Adrenal gland (tissue), 12 donors: ENCODE measurements around the gene TCERG1L. TPM values are rescaled to one million over a fixed set of nuclear protein-coding genes. Genes with fewer than 3 reads are reported as not detected.

Experiments used
- DNase-seq, 7 donors: peaks; one replicate each; pipeline ENCODE4 v3.0.0-alpha.2; 2019 to 2020
- H3K27ac ChIP-seq, 5 donors: fragments of 200-600 bp; sonication (generic) in 4 of 5; 1 replicate in 3 of 5; 2 replicates in 2 of 5; pipeline versions ENCODE4 v1.5.1 to v1.8.0; 2016 to 2020; ENCODE audit warnings: mild to moderate bottlenecking in 1 of 5
- H3K27me3 ChIP-seq: fragments of 200-600 bp; 2 replicates; pipeline ENCODE4 v1.8.0; 2021
- H3K36me3 ChIP-seq, 2 donors: fragments of 200-600 bp; replicated peaks in 1 of 2; 1 replicate in 1 of 2; 2 replicates in 1 of 2; pipeline versions ENCODE4 v1.5.1 to v1.8.0; 2018 to 2022
- H3K4me1 ChIP-seq, 2 donors: fragments of 200-600 bp; replicated peaks in 1 of 2; 1 replicate in 1 of 2; 2 replicates in 1 of 2; pipeline versions ENCODE4 v1.5.1 to v1.8.0; 2018 to 2021
- H3K4me3 ChIP-seq, 4 donors: fragments of 200-600 bp; sonication (generic) in 3 of 4; one replicate each; pipeline ENCODE4 v1.5.1; 2016 to 2018
- H3K9me3 ChIP-seq, 3 donors: fragments of 200-600 bp; sonication (generic) in 1 of 3; replicated peaks in 1 of 3; 1 replicate in 2 of 3; 2 replicates in 1 of 3; pipeline versions ENCODE4 v1.5.1 to v1.8.0; 2016 to 2021
- CTCF ChIP-seq, 6 experiments: fragments of 450-650 bp in 4 of 6; fragments of 200-600 bp in 2 of 6; sonication (generic) in 1 of 6; IDR thresholded peaks; 1 replicate in 5 of 6; 2 replicates in 1 of 6; pipeline versions ENCODE4 v1.5.1 to v1.8.0; 2016 to 2021; ENCODE audit warnings: antibody characterized with exemption in 6 of 6, mild to moderate bottlenecking in 2 of 6, moderate library complexity in 1 of 6
- POLR2A ChIP-seq, 2 donors: fragments of 450-650 bp; IDR thresholded peaks; one replicate each; pipeline ENCODE4 v1.6.1; 2017; ENCODE audit warnings: antibody characterized with exemption in 2 of 2, mild to moderate bottlenecking in 2 of 2, moderate library complexity in 1 of 2
- WGBS, 4 donors: extraction: QIAGEN DNeasy Blood & Tissue Kit in 2 of 4; methylation state at CpG; one replicate each; pipeline versions ENCODE4 v1.1.5 to v1.1.7; 2013 to 2017; 5-methylcytosine and 5-hydroxymethylcytosine counted together
- intact Hi-C, 2 donors: fragments of 100-400 bp; cut with DNase I; formaldehyde crosslinking; loops; one replicate each; pipeline versions ENCODE4 v1.14.1 to v1.15.0; 2022 to 2023
- polyA plus RNA-seq, 3 donors: library from polyadenylated mRNA; stranded (reverse); fragments of 200-250 nt in 2 of 3; fragments of 350-450 nt in 1 of 3; fragmentation: Illumina TruSeq in 1 of 3; extraction: RNeasy Lipid Tissue Mini Kit (QIAGEN cat#74804) in 1 of 3; gene quantifications; one replicate each; pipeline ENCODE4 v1.2.3, GENCODE V29; 2013 to 2014
- total RNA-seq, 9 donors: library from RNA; depleted of rRNA in 4 of 9; stranded (reverse); fragments of >200 nt in 4 of 9; fragments of 120-200 nt in 1 of 9; fragmentation: NEBNext Ultra II Directional in 1 of 9; extraction: Animal tissue kit (Norgen Biotek cat#: 25700) in 1 of 9; gene quantifications; one replicate each; pipeline versions ENCODE4 v1.1.0 to v1.2.4, GENCODE V29; 2013 to 2023
- donor health status: healthy with polysubstance abuse.
- donor health status: Bipolar disorder and iron deficiency.
- donor health status: DM: yes; HTN: yes; CAD: no.
- donor health status: DM: no; HTN: no; CAD: no.
- donor health status: DM: no; HTN: no; CAD: no.
- donor health status: DM: yes; HTN: yes; CAD: no.

TCERG1L gene
- total and polyA plus RNA-seq, 12 donors = 0.17 to 3.4 (median 0.97) TPM

- WGBS, 4 donors = 61 to 80% (median 70%) methylated on average over 4 of the region's 4 CpGs
- DNase-seq = no peak
- intact Hi-C loops = no loop called here
- H3K27ac ChIP-seq = no peak overlapping the region
- no peaks in the 10 kb centered on the region for H3K36me3 ChIP-seq
- TF ChIP-seq POLR2A (IDR thresholded peaks at IDR 0.05) (no peak), CTCF (IDR thresholded peaks at IDR 0.05) (no peak)
- H3K4me3 ChIP-seq = no peak overlapping the region
- no peaks in the 10 kb centered on the region for H3K4me1 ChIP-seq
- H3K9me3 ChIP-seq = no peaks in the 10 kb centered on the region
- no peaks in the 10 kb centered on the region for H3K27me3 ChIP-seq
Observed at GRCh38 chr10:131223422-131223821, 88.1 kb downstream of the TCERG1L start.

GRCh38 chr10:131222986-131223385, 88.5 kb downstream of the TCERG1L start:
- DNase-seq = no peak
- H3K36me3 ChIP-seq = no peaks in the 10 kb centered on the region
- no peak overlapping the region for H3K27ac ChIP-seq
- 87 to 90% (median 89%) methylated on average over 6 to 16 of the region's 16 CpGs for WGBS, 4 donors
- no peaks in the 10 kb centered on the region for H3K4me1 ChIP-seq
- H3K4me3 ChIP-seq = no peak overlapping the region
- H3K9me3 ChIP-seq = no peaks in the 10 kb centered on the region
- no peak for TF ChIP-seq POLR2A (IDR thresholded peaks at IDR 0.05)
- no peak for TF ChIP-seq CTCF (IDR thresholded peaks at IDR 0.05)
- intact Hi-C loops = no loop called here
- H3K27me3 ChIP-seq = no peaks in the 10 kb centered on the region

DNA sequence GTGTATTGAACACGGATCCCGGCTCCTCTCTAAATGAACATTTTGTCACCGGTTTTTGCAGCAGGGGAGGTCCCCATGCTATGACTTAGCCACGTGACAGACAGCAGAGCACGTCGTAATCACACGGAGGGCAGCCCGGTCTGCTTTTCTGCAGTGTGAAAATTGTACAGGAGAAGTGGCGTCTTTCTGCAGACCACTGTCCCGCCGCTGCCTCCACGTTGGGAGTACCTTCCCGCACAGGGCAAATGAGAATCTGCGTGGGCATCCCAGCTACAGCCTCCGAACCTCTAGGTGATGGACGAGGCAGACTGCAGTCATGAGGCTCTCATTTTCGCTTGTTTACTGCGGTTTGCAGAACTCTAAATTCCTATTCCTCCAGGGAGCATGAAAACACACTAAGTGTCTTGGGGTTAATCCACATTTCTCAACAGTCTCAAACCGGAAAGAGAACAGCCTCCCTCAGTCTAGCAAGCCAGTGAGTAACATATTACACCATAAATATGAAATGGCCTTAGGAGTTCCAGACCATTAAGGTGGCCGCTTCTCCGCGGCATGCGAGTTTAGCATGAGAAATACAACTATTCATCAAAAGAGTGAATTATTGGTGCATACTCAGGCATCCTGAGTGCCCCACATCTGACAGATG, 89.8 kb downstream of the TCERG1L start:
- 80 to 87% (median 83%) methylated on average over 23 of the region's 23 CpGs for WGBS, 4 donors
- no peaks in the 10 kb centered on the region for H3K9me3 ChIP-seq
- intact Hi-C loops = no loop called here

DNA sequence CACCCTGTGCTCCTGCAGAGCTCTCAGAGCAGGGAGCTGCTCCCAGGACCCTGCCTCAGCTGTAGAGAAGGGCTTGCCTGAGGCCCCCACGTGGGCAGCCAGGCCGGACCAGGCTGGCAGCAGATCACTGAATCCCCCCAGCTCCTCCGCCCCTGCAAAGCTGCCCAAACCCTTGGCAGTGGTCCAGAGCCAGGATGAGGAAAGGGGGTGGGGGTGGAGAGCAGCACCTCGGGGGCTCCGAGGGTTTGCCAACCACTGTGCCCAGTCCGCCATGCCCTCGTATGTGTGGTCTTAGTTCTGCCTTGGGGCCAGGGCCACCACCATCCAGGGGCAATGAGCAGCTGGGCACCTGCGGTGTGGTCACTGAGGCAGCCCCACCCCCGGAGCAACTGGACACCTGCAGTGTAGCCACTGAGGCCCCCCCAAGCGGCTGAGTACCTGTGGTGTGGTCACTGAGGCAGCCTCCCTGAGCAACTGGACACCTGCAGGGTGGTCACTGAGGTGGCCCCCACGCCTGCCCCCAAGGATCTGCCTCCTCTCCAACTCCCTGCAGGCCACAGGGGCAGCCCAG, 90.8 kb downstream of the TCERG1L start:
- no peak overlapping the region for H3K4me3 ChIP-seq
- H3K9me3 ChIP-seq = no peaks in the 10 kb centered on the region
- TF ChIP-seq CTCF (IDR thresholded peaks at IDR 0.05) (no peak), POLR2A (IDR thresholded peaks at IDR 0.05) (no peak)
- H3K4me1 ChIP-seq = no peaks in the 10 kb centered on the region
- no peaks in the 10 kb centered on the region for H3K27me3 ChIP-seq
- 82 to 93% (median 85%) methylated on average over 3 to 11 of the region's 11 CpGs for WGBS, 4 donors
- DNase-seq = no peak
- intact Hi-C loops = no loop called here
- H3K27ac ChIP-seq = no peak overlapping the region
- H3K36me3 ChIP-seq = no peaks in the 10 kb centered on the region

More for the DNA sequence above, 89.8 kb downstream of the TCERG1L start:
- no peak for DNase-seq
- H3K36me3 ChIP-seq = no peaks in the 10 kb centered on the region
- no peak overlapping the region for H3K4me3 ChIP-seq
- H3K4me1 ChIP-seq = no peaks in the 10 kb centered on the region
- no peaks in the 10 kb centered on the region for H3K27me3 ChIP-seq
- no peak overlapping the region for H3K27ac ChIP-seq
- TF ChIP-seq POLR2A (IDR thresholded peaks at IDR 0.05) = no peak
- no peak for TF ChIP-seq CTCF (IDR thresholded peaks at IDR 0.05)
